Heart right ventricle (tissue), 16 donors: ENCODE measurements around the gene ZNF418. TPM values are rescaled to one million over a fixed set of nuclear protein-coding genes. Genes with fewer than 3 reads are reported as not detected.

Experiments
- ATAC-seq, 8 donors: fragments of 200-7000 bp; cut with Tn5 transposase; one replicate each; pipeline ENCODE4 v1.9.1; 2020; ENCODE audit warnings: mild to moderate bottlenecking in 8 of 8, moderate library complexity in 8 of 8, moderate number of reproducible peaks in 1 of 8
- DNase-seq, 2 donors: peaks; one replicate each; pipeline ENCODE4 v3.0.0-alpha.2; 2020
- H3K27ac ChIP-seq, 10 donors: fragments of 200-600 bp; sonication (generic) in 2 of 10; one replicate each; pipeline versions ENCODE4 v1.5.0 to v1.8.0; 2020 to 2022; ENCODE audit warnings: mild to moderate bottlenecking in 3 of 10
- H3K27me3 ChIP-seq, 7 donors: fragments of 200-600 bp; one replicate each; pipeline ENCODE4 v1.8.0; 2021 to 2022; ENCODE audit warnings: mild to moderate bottlenecking in 2 of 7
- H3K36me3 ChIP-seq, 9 donors: fragments of 200-600 bp; sonication (generic) in 1 of 9; one replicate each; pipeline versions ENCODE4 v1.5.0 to v1.8.0; 2020 to 2022; ENCODE audit warnings: mild to moderate bottlenecking in 2 of 9
- H3K4me1 ChIP-seq, 9 donors: fragments of 200-600 bp; sonication (generic) in 1 of 9; one replicate each; pipeline versions ENCODE4 v1.5.0 to v1.8.0; 2020 to 2022; ENCODE audit warnings: mild to moderate bottlenecking in 4 of 9
- H3K4me3 ChIP-seq, 10 donors: fragments of 200-600 bp; sonication (generic) in 2 of 10; one replicate each; pipeline versions ENCODE4 v1.5.0 to v1.8.0; 2020 to 2022; ENCODE audit warnings: mild to moderate bottlenecking in 7 of 10, moderate library complexity in 2 of 10
- H3K9me3 ChIP-seq, 11 donors: fragments of 200-600 bp in 10 of 11; sonication (generic) in 2 of 11; one replicate each; pipeline versions ENCODE4 v1.5.0 to v1.8.0; 2013 to 2022; ENCODE audit warnings: mild to moderate bottlenecking in 2 of 11, control low read depth in 1 of 11, moderate library complexity in 1 of 11
- CTCF ChIP-seq, 9 donors: fragments of 200-600 bp; sonication (generic) in 2 of 9; IDR thresholded peaks; one replicate each; pipeline versions ENCODE4 v1.5.0 to v1.8.0; 2021 to 2022; ENCODE audit warnings: antibody characterized with exemption in 9 of 9, mild to moderate bottlenecking in 5 of 9, moderate library complexity in 1 of 9
- WGBS, 2 donors: extraction: QIAGEN DNeasy Blood & Tissue Kit; methylation state at CpG; one replicate each; pipeline ENCODE4 v1.1.7; 2013; ENCODE audit warnings: inconsistent platforms in 1 of 2; 5-methylcytosine and 5-hydroxymethylcytosine counted together
- intact Hi-C, 10 donors: fragments of 100-400 bp; cut with DNase I; formaldehyde crosslinking; loops; one replicate each; pipeline versions ENCODE4 v1.11.1 to v1.14.2; 2022
- polyA plus RNA-seq, 2 donors: library from polyadenylated mRNA; stranded (reverse); fragments of 200-250 nt; gene quantifications; one replicate each; pipeline ENCODE4 v1.2.3, GENCODE V29; 2013
- total RNA-seq, 10 donors: library from RNA; stranded (reverse); fragmentation: NEBNext Ultra II Directional in 3 of 10; extraction: Animal tissue kit (Norgen Biotek cat#: 25700) in 3 of 10; gene quantifications; one replicate each; pipeline versions ENCODE4 v1.2.1 to v1.2.4, GENCODE V29; 2021 to 2023
- donor health status: Arrhythmogenic right ventricular cardiomyopathy.
- donor health status: ischemic (EF 13 %, LVEDD 7.1; RV severe dilation, severe dysfunction).
- donor health status: healthy with polysubstance abuse.
- donor health status: DM: no; HTN: yes; CAD: no.
- donor health status: DM: no; HTN: no; CAD: no.
- donor health status: ischemic (EF 25% LVEDD 6.9; RV normal size, moderate dysfunction).
- donor health status: ischemic (EF 25% LVEDD 5.7; RV mildly dilated, moderate dysfunction).
- donor health status: healthy.
- donor health status: DM: yes; HTN: yes; CAD: no.
- donor health status: Ischemic cardiomyopathy.
- donor health status: ischemic (EF 35%, LVEDD 5.7; RV mildly dilated, moderate dysfunction).
- donor health status: nonischemic (EF 11% LVEDD 7.7; RV severe dilation, severe dysfunction).
- donor health status: DM: yes; HTN: yes; CAD: no.
- donor health status: PGD.
- donor health status: ischemic (EF 29% LVEDD 5.4; RV normal size, mild dysfunction).
- donor health status: nonischemic (EF 23%, LVEDD 6.1; RV moderate dilation, normal function).

The ZNF418 gene
- total and polyA plus RNA-seq, 12 donors: 3.2 to 16.5 (median 11.3) TPM

GRCh38 chr19:57949296-57949695 is 14.1 kb upstream of the ZNF418 start:
- Histone ChIP-seq H3K9me3 (peaks cover 0 to 76% (median under 1%) of the 10 kb centered on the region in 11 donors), H3K27ac (no peak overlapping the region), H3K27me3 (no peaks in the 10 kb centered on the region), H3K4me1 (peaks cover 7 to 26% (median 19%) of the 10 kb centered on the region in 9 donors), H3K4me3 (no peak overlapping the region), H3K36me3 (peaks cover 0 to 6% (median 2%) of the 10 kb centered on the region in 9 donors)
- no peak for ATAC-seq
- 92% methylated on average over 24 of the region's 24 CpGs for WGBS, 2 donors
- no peak for DNase-seq
- no peak for TF ChIP-seq CTCF (IDR thresholded peaks at IDR 0.05)
- intact Hi-C loops: loop anchor here in 2 of 10 donors (5.0 to 10.0 kb wide), 2 partner anchors 53 to 206 kb away; partner anchors contain the start of genes ZNF329 (in 1 of the 2) and ZNF606 (in 1 of the 2)

DNA sequence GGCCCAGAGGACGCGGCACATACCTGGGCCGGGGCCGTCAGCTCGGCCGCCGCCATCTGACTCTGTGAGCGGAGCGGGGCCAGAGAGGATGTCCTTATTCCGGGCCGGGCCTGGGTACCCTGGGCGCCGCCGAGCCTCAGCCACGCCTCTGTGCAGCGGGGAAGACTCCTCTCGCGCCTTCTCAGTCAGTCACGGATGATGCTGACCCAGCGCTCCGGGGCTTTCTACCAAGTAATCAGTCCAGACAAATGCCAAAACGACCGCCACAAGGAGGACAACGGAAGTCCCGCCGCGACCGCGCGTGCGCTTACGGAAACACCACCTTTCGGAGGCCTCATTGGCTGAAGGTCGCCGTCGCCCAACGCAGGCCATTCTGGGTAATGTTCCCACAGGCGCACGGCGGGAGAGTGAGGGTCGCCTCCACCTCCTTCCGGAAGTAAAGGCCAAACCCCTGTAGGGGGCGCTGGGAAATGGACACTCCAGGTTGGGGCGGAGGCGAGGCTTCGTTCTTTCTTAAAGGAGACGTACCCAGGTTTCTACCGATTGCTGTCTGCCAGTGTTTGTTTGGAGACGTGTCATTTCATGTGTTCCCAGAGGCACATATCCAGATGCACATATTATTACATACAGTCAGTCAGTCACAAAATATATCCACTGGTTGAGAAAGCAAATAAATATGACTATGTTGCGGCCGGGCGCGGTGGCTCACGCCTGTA is 12.4 kb upstream of the ZNF418 start, which contains the start of gene ZNF256:
TSS of gene ZNF256 (minus strand) at position 288 of the 716 bp plus-strand sequence. CDS start at position 56, 232 bp downstream.
- Histone ChIP-seq H3K9me3 (peaks cover 0 to 78% (median 12%) of the 10 kb centered on the region in 11 donors), H3K27ac (peak within 1 kb of the TSS; percentile 59 to 94 (median 88)), H3K27me3 (no peaks in the 10 kb centered on the region), H3K36me3 (peaks cover 0 to 21% (median 19%) of the 10 kb centered on the region in 9 donors), H3K4me3 (peak within 1 kb of the TSS; percentile 79 to 98 (median 94)), H3K4me1 (peaks cover 7 to 30% (median 19%) of the 10 kb centered on the region in 9 donors)
- whole genome bisulfite sequencing, 2 donors: 6 to 7% methylated on average over 54 of the region's 54 CpGs
- peak; percentile 54 to 89 (median 78) for TF ChIP-seq CTCF (IDR thresholded peaks at IDR 0.05)
- intact Hi-C loops: loop anchor here in 2 of 10 donors (5.0 to 10.0 kb wide), 2 partner anchors 55 to 207 kb away; partner anchors contain the start of genes ZNF329 (in 1 of the 2) and ZNF606 (in 1 of the 2)
- DNase-seq (peak; percentile 96 to 98), ATAC-seq (peak; percentile 97 to 100 (median 99))

GRCh38 chr19:57947088-57947418 is 11.9 kb upstream of the ZNF418 start:
- intact Hi-C loops: loop anchor here in 2 of 10 donors (5.0 to 10.0 kb wide), 2 partner anchors 55 to 208 kb away; partner anchors contain the start of genes ZNF329 (in 1 of the 2) and ZNF606 (in 1 of the 2)
- no peak for TF ChIP-seq CTCF (IDR thresholded peaks at IDR 0.05)
- ATAC-seq (peak in 5 of 8 donors; percentile 1 to 43 (median 3)), DNase-seq (no peak)
- Histone ChIP-seq H3K9me3 (peaks cover 0 to 79% (median 17%) of the 10 kb centered on the region in 11 donors), H3K4me1 (peaks cover 7 to 30% (median 19%) of the 10 kb centered on the region in 9 donors), H3K4me3 (peak overlapping the region; percentile 79 to 98 (median 94)), H3K27ac (peak overlapping the region; percentile 59 to 94 (median 88)), H3K27me3 (no peaks in the 10 kb centered on the region), H3K36me3 (peaks cover 1 to 27% (median 24%) of the 10 kb centered on the region in 9 donors)
- 0 to 1% methylated on average over 16 to 18 of the region's 18 CpGs for WGBS, 2 donors

DNA sequence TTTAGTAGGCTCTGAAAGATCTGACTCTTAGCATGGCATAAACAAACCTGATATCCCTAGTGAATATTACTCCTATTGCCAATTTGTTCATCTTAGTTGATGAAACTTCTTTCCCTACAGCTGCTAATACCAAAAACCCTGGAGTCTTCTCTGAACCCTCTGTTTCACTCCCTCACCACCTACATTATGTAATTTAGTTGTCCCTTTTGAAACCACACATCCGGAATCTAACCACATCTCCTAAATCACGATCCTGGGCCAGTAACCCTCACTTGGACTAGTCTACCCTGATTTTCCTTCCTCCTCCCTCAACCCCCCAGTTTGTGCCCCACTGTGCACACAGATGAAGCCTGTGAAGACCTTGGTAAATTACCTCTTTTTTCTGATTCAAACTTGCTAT is 11.1 kb upstream of the ZNF418 start:
- Histone ChIP-seq H3K27me3 (no peaks in the 10 kb centered on the region), H3K9me3 (peaks cover 0 to 79% (median 24%) of the 10 kb centered on the region in 11 donors), H3K36me3 (peaks cover 3 to 34% (median 31%) of the 10 kb centered on the region in 9 donors), H3K4me3 (peak overlapping the region; percentile 79 to 98 (median 94)), H3K4me1 (peaks cover 7 to 30% (median 19%) of the 10 kb centered on the region in 9 donors), H3K27ac (peak overlapping the region in 3 of 10 donors; percentile 88 to 94 (median 90))
- intact Hi-C loops: loop anchor here in 2 of 10 donors (5.0 to 10.0 kb wide), 2 partner anchors 56 to 208 kb away; partner anchors contain the start of genes ZNF329 (in 1 of the 2) and ZNF606 (in 1 of the 2)
- TF ChIP-seq CTCF (IDR thresholded peaks at IDR 0.05): no peak
- ATAC-seq: no peak
- DNase-seq: no peak
- 53 to 66% methylated on average over 2 of the region's 2 CpGs for WGBS, 2 donors
